Loucy (cell line): ENCODE measurements around the gene ITGB7.

ENCODE experiments used
- H2AFZ ChIP-seq: fragments of 200-600 bp; sonication (generic); 2 replicates; pipeline ENCODE4 v1.6.0; 2016; ENCODE audit warnings: antibody characterized with exemption, mild to moderate bottlenecking, low read length, moderate library complexity
- H3F3A ChIP-seq: fragments of 200-600 bp; 2 replicates; pipeline ENCODE4 v1.6.0; 2016; ENCODE audit warnings: antibody characterized with exemption, low read depth, mild to moderate bottlenecking
- H3K27me3 ChIP-seq: fragments of 200-600 bp; sonication (generic); 2 replicates; pipeline ENCODE4 v1.6.1; 2014; ENCODE audit warnings: low read length, mild to moderate bottlenecking; ENCODE audit not compliant: insufficient read depth, poor library complexity, severe bottlenecking
- H3K36me3 ChIP-seq: fragments of 200-600 bp; sonication (generic); 2 replicates; pipeline ENCODE4 v1.6.1; 2016; ENCODE audit warnings: low read length; ENCODE audit not compliant: insufficient read depth
- H3K4me1 ChIP-seq: fragments of 200-600 bp; sonication (generic); 2 replicates; pipeline ENCODE4 v1.5.1; 2014; ENCODE audit warnings: low read length, mild to moderate bottlenecking; ENCODE audit not compliant: insufficient read depth, poor library complexity, severe bottlenecking
- H3K4me2 ChIP-seq: fragments of 200-600 bp; sonication (generic); 2 replicates; pipeline ENCODE4 v1.6.0; 2014; ENCODE audit warnings: antibody characterized with exemption, low read length, low read depth, mild to moderate bottlenecking; ENCODE audit not compliant: poor library complexity, severe bottlenecking
- H3K4me3 ChIP-seq: fragments of 200-600 bp; sonication (generic); 2 replicates; pipeline ENCODE4 v1.5.1; 2014; ENCODE audit warnings: low read length, mild to moderate bottlenecking, mixed read lengths; ENCODE audit not compliant: poor library complexity, severe bottlenecking
- H3K79me2 ChIP-seq: fragments of 200-600 bp; sonication (generic); 2 replicates; pipeline ENCODE4 v1.6.1; 2014; ENCODE audit warnings: low read length; ENCODE audit not compliant: insufficient read depth
- H3K9ac ChIP-seq: fragments of 200-600 bp; sonication (generic); 2 replicates; pipeline ENCODE4 v1.6.0; 2014; ENCODE audit warnings: mild to moderate bottlenecking, low read depth, low read length, moderate library complexity; ENCODE audit not compliant: poor library complexity, severe bottlenecking
- H3K9me2 ChIP-seq: fragments of 200-600 bp; sonication (generic); replicated peaks from 2 replicates; pipeline ENCODE4 v1.6.1; 2016; ENCODE audit warnings: low read depth, low read length, mixed read lengths
- H3K9me3 ChIP-seq: fragments of 200-600 bp; sonication (generic); 2 replicates; pipeline ENCODE4 v1.6.1; 2014; ENCODE audit warnings: mild to moderate bottlenecking, antibody characterized with exemption, low read length, low read depth; ENCODE audit not compliant: insufficient read depth
- H4K20me1 ChIP-seq: fragments of 200-600 bp; sonication (generic); 2 replicates; pipeline ENCODE4 v1.6.0; 2014; ENCODE audit warnings: antibody characterized with exemption, low read length, mild to moderate bottlenecking; ENCODE audit not compliant: insufficient read depth, poor library complexity, severe bottlenecking
- EZH2phosphoT487 ChIP-seq: fragments of 200-600 bp; IDR thresholded peaks from 2 replicates; pipeline ENCODE4 v1.6.1; 2018; ENCODE audit warnings: antibody characterized with exemption, mild to moderate bottlenecking, moderate library complexity, borderline replicate concordance
- TF ChIP-seq, protein P1 (sequence below): fragments of 200-600 bp; sonication (generic); conservative IDR thresholded peaks from 2 replicates; pipeline ENCODE4 v1.5.1; 2014; ENCODE audit warnings: mild to moderate bottlenecking, antibody characterized with exemption, low read length

Gene ITGB7

DNA sequence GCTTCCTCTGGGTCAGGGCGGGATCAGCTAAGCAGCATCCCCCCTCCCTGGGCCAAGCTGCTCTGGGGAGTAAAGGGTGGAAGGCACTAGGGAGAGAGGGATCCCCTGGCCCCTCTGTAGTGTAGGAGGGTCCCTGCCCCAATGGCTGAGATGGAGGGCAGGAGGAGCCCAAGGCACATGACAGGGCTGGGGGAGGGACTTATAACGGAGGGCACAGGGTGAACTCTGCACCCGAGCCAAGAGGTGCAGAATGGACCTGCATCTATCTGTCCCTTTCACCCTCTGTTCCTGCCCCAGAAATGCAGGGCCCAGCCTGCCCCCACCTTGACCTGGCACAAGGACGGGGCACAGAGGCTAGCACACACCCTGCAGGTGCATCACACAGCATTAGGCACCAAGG is 3.8 kb upstream of the ITGB7 start:
- Histone ChIP-seq H2AFZ (no peak overlapping the region), H3K27me3 (no peaks in the 10 kb centered on the region), H3K9me3 (no peaks in the 10 kb centered on the region), H4K20me1 (no peaks in the 10 kb centered on the region), H3K4me3 (no peak overlapping the region), H3K36me3 (no peaks in the 10 kb centered on the region), H3K4me2 (no peak overlapping the region), H3K9me2 (no peaks in the 10 kb centered on the region), H3K79me2 (no peaks in the 10 kb centered on the region), H3K4me1 (peaks cover 34% of the 10 kb centered on the region), H3K9ac (no peak overlapping the region), H3F3A (no peaks in the 10 kb centered on the region)
- TF ChIP-seq EZH2phosphoT487: no peak
- TF ChIP-seq, protein P1, sequence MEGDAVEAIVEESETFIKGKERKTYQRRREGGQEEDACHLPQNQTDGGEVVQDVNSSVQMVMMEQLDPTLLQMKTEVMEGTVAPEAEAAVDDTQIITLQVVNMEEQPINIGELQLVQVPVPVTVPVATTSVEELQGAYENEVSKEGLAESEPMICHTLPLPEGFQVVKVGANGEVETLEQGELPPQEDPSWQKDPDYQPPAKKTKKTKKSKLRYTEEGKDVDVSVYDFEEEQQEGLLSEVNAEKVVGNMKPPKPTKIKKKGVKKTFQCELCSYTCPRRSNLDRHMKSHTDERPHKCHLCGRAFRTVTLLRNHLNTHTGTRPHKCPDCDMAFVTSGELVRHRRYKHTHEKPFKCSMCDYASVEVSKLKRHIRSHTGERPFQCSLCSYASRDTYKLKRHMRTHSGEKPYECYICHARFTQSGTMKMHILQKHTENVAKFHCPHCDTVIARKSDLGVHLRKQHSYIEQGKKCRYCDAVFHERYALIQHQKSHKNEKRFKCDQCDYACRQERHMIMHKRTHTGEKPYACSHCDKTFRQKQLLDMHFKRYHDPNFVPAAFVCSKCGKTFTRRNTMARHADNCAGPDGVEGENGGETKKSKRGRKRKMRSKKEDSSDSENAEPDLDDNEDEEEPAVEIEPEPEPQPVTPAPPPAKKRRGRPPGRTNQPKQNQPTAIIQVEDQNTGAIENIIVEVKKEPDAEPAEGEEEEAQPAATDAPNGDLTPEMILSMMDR: no peak

DNA sequence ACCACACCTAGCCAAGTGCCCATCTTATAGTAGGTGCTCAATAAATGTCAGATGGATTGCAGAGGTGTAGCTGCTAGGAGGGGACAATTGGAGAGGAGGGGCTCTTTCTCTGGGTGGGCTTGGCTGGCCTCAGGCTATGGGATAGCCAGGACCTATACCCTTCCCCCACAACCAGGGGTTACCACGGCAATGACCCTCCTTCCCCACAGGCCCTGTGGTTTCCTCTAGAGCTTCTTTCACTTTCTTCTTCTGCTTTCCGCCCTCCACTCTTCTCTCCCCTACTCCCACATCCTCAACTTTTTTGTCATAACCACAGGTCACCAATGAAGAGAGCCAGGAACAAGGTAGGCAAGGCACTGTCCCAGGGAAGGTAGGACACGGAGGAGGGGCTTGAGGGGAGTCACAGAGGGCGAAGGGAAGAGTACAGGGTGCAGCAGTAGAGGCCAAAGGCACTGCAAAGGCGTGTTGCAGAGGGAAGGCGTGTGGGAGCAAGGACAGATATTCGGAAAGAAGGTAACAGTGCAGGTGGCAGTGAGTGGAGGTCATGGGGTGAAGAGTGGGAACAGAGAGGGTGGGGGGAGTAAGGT is 1.9 kb upstream of the ITGB7 start:
- H3K27me3 ChIP-seq: no peaks in the 10 kb centered on the region
- TF ChIP-seq, protein P1: no peak
- no peak for TF ChIP-seq EZH2phosphoT487
- H3K79me2 ChIP-seq: no peaks in the 10 kb centered on the region
- H2AFZ ChIP-seq: peak overlapping the region; percentile 63; the same call in 1 of the 2 replicates
- H3K4me1 ChIP-seq: peaks cover 34% of the 10 kb centered on the region
- peak overlapping the region; percentile 74 for H3K4me3 ChIP-seq
- no peaks in the 10 kb centered on the region for H3K9me3 ChIP-seq
- H3K36me3 ChIP-seq: no peaks in the 10 kb centered on the region
- H4K20me1 ChIP-seq: no peaks in the 10 kb centered on the region
- H3K9me2 ChIP-seq: no peaks in the 10 kb centered on the region
- no peaks in the 10 kb centered on the region for H3F3A ChIP-seq
- H3K9ac ChIP-seq: peak overlapping the region; percentile 64
- H3K4me2 ChIP-seq: peak overlapping the region; percentile 95

DNA sequence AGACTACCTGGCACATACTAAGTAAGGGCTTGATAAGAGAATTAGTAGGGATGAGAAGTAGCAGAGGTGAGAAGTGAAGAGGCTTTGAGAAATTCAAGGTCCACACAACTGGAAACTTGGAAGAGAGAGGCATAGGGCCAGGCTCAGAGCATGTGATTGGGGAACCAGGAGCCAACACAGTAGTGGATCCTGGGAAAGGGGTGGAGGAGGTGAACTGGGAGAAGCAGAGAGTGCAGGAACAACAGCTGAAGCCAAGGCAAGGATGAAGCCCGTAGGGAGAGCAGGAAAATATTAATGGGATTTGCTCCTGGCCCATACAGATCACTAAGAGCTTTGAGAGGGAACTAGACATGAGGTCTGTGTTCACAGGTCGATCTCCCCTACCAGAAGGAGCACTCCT is 1.4 kb upstream of the ITGB7 start:
- no peaks in the 10 kb centered on the region for H3K9me2 ChIP-seq
- no peaks in the 10 kb centered on the region for H3K9me3 ChIP-seq
- no peaks in the 10 kb centered on the region for H3K36me3 ChIP-seq
- no peak overlapping the region; the same call in 1 of the 2 replicates for H2AFZ ChIP-seq
- no peak overlapping the region for H3K9ac ChIP-seq
- peaks cover 32% of the 10 kb centered on the region for H3K4me1 ChIP-seq
- no peaks in the 10 kb centered on the region for H4K20me1 ChIP-seq
- no peaks in the 10 kb centered on the region for H3K79me2 ChIP-seq
- no peak for TF ChIP-seq EZH2phosphoT487
- no peak overlapping the region for H3K4me3 ChIP-seq
- H3K4me2 ChIP-seq: peak overlapping the region; percentile 95
- H3F3A ChIP-seq: no peaks in the 10 kb centered on the region
- H3K27me3 ChIP-seq: no peaks in the 10 kb centered on the region
